Fibroblast of lung (primary cell): ENCODE data around the gene SGIP1.

Experiments
- EZH2 ChIP-seq: IDR thresholded peaks from 2 replicates; pipeline ENCODE4 v1.5.1; 2012; ENCODE audit warnings: low read length, control low read depth, mild to moderate bottlenecking; ENCODE audit errors: missing control alignments
- TF ChIP-seq, protein P1 (sequence below), 2 donors: IDR thresholded peaks in 1 of 2; conservative IDR thresholded peaks in 1 of 2; 1 replicate in 1 of 2; 2 replicates in 1 of 2; pipeline ENCODE4 v1.5.1; 2011 to 2012; ENCODE audit warnings: low read length in 2 of 2, control low read depth in 1 of 2, inconsistent platforms in 1 of 2, low read depth in 1 of 2, mild to moderate bottlenecking in 1 of 2

DNA sequence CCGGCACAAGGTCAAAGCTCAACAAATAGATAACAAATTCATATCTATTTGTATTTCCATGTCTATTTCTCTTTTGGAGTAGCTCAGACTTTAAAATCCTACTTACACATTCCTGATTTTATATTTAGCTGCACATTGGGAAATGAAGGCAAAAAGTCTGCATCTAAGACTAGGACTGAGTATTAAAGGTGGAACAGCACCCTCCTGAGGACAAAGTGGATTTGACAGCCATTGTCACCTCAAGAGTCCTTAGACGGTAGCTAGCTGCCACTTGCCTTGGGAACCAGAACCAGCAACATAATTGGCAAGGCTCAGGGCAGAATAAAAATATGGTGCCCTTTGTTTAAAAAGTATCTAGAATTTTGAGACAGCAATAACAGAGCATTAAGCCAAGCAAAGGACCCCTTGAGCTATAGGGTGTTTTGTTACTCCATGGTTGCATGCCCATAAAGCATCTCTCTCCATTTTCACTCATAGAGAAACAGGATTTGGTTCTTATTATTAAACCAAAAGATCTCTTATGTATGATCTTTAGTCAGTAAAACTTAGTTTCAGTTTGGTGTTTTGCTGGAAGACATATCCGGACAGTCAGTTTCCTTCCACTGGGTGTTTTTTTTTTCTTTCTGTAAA is 30.0 kb upstream of the SGIP1 start:
- TF ChIP-seq, protein P1, sequence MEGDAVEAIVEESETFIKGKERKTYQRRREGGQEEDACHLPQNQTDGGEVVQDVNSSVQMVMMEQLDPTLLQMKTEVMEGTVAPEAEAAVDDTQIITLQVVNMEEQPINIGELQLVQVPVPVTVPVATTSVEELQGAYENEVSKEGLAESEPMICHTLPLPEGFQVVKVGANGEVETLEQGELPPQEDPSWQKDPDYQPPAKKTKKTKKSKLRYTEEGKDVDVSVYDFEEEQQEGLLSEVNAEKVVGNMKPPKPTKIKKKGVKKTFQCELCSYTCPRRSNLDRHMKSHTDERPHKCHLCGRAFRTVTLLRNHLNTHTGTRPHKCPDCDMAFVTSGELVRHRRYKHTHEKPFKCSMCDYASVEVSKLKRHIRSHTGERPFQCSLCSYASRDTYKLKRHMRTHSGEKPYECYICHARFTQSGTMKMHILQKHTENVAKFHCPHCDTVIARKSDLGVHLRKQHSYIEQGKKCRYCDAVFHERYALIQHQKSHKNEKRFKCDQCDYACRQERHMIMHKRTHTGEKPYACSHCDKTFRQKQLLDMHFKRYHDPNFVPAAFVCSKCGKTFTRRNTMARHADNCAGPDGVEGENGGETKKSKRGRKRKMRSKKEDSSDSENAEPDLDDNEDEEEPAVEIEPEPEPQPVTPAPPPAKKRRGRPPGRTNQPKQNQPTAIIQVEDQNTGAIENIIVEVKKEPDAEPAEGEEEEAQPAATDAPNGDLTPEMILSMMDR (conservative IDR thresholded peaks at IDR 0.05 in 1 of 2, IDR thresholded peaks at IDR 0.05 in 1 of 2; ENCODE audit: low read depth in 1 of 2, low read length in 2 of 2), result peak; percentile 74 to 79
- no peak for TF ChIP-seq EZH2
